Measurements from ENCODE around the gene PRRC2A. TPM values are rescaled to one million over a fixed set of nuclear protein-coding genes. Genes with fewer than 3 reads are reported as not detected.

The PRRC2A gene
- total RNA-seq, 1 experiment from 2014 or later, result 123 TPM

- H3F3A ChIP-seq (ENCODE audit: low read length, unreplicated experiment), result no peaks in the 10 kb centered on the region
- no peaks in the 10 kb centered on the region for H3K9me2 ChIP-seq (replicated peaks; ENCODE audit: low read length)
- no peaks in the 10 kb centered on the region for H3K9me3 ChIP-seq (ENCODE audit: low read length)
- H3K27me3 ChIP-seq (ENCODE audit: low read length), result no peaks in the 10 kb centered on the region
- peak overlapping the region; percentile 99 for H3K4me2 ChIP-seq (ENCODE audit: low read length)
- peak overlapping the region; percentile 83 for H3K4me3 ChIP-seq (ENCODE audit: low read length)
- peak overlapping the region; percentile 99 for H2AFZ ChIP-seq (ENCODE audit: low read length)
- DNase-seq (peak; percentile 75), ATAC-seq (peak; percentile 98)
- H3K36me3 ChIP-seq (ENCODE audit: low read depth, low read length), result no peaks in the 10 kb centered on the region
- H3K4me1 ChIP-seq (ENCODE audit: insufficient read depth, low read length), result peaks cover 11% of the 10 kb centered on the region; the same call in 1 of the 2 replicates
- POLR2A ChIA-PET (ENCODE audit: unreplicated experiment), result interaction anchor here (0.6 kb wide), 1 partner anchor 189 kb away, joined by 3 read pairs; no protein-coding TSS in a partner anchor
- no peaks in the 10 kb centered on the region for H4K20me1 ChIP-seq (ENCODE audit: low read length)
- intact Hi-C loops (cut with micrococcal nuclease), result loop anchor here (1.0 kb wide), 1 partner anchor 17 kb away; no protein-coding TSS in a partner anchor
- H3K27ac ChIP-seq (ENCODE audit: low read length), result no peak overlapping the region
- TF ChIP-seq EZH2 (IDR thresholded peaks at IDR 0.05; ENCODE audit: low read length, unreplicated experiment), result no peak
- TF ChIP-seq CTCF (conservative IDR thresholded peaks at IDR 0.05; ENCODE audit: low read depth, low read length), result peak; percentile 95
- BruUV-seq (replicated peaks), result no TSS peak
- peak overlapping the region; percentile 64 for H3K9ac ChIP-seq (ENCODE audit: low read length)
- H3K79me2 ChIP-seq (ENCODE audit: low read length), result no peaks in the 10 kb centered on the region
- CTCF ChIA-PET, result interaction anchor here (0.9 to 1.8 kb wide), 2 partner anchors 16 to 17 kb away, joined by 3 to 6 read pairs; no protein-coding TSS in a partner anchor
These were observed 39.6 kb upstream of the PRRC2A start for GRCh38 chr6:31580807-31581433.

DNA sequence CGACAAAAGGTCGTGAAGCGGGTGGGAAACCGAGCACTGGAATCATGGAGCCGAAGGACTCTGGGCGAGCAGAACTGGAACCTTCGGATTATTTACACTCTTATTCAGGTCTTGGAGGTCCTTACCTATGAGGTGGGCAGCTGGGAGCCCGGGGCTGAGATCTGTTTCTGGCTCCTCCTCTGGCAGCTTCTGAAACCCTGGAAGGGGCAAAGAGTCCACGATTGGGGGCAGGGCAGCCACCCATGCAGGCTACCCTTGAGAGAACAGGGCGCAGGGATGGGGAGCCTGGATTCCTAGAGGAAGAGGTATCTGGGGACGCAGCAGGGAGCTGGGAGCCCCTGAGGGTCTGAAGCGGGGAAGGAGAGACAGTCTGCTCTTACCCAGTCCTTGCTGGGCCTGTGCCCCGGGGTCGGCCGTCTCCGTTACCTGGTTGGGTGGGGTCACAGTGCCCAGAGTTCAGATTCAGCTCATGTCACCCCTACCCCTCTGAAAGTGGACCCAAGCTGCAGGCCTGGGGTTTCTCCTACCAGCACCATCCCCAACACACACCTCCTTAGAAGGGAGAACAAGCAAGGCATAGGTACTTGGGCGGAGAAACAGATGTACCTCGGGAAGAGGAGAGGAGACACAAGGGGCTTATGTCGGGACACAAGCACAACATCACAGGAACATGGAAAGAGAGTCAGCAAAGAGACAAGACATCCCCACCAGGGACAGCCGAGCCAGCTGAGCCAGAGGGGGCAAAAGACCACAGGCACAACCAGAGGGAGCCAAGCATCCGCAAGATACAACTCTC, 38.9 kb upstream of the PRRC2A start:
- TSS peak; percentile 52 for BruUV-seq (replicated peaks)
- Histone ChIP-seq H3K4me3 (ENCODE audit: low read length) (peak overlapping the region; percentile 83), H4K20me1 (ENCODE audit: low read length) (no peaks in the 10 kb centered on the region), H3K79me2 (ENCODE audit: low read length) (no peaks in the 10 kb centered on the region), H3F3A (ENCODE audit: low read length, unreplicated experiment) (no peaks in the 10 kb centered on the region), H3K27ac (ENCODE audit: low read length) (no peak overlapping the region), H3K9ac (ENCODE audit: low read length) (peak overlapping the region; percentile 64), H3K9me2 (replicated peaks; ENCODE audit: low read length) (no peaks in the 10 kb centered on the region), H3K4me2 (ENCODE audit: low read length) (peak overlapping the region; percentile 99), H3K9me3 (ENCODE audit: low read length) (no peaks in the 10 kb centered on the region), H3K4me1 (ENCODE audit: insufficient read depth, low read length) (peaks cover 11% of the 10 kb centered on the region; the same call in 1 of the 2 replicates), H2AFZ (ENCODE audit: low read length) (peak overlapping the region; percentile 99), H3K36me3 (ENCODE audit: low read depth, low read length) (no peaks in the 10 kb centered on the region), H3K27me3 (ENCODE audit: low read length) (no peaks in the 10 kb centered on the region)
- DNase-seq (no peak), ATAC-seq (peak; percentile 11)
- intact Hi-C loops (cut with micrococcal nuclease), result loop anchor here (1.0 kb wide), 1 partner anchor 17 kb away; no protein-coding TSS in a partner anchor
- CTCF ChIA-PET, result interaction anchor here (0.9 to 1.8 kb wide), 2 partner anchors 15 to 17 kb away, joined by 3 to 6 read pairs; no protein-coding TSS in a partner anchor
- TF ChIP-seq EZH2 (IDR thresholded peaks at IDR 0.05; ENCODE audit: low read length, unreplicated experiment), result no peak
- no peak for TF ChIP-seq CTCF (conservative IDR thresholded peaks at IDR 0.05; ENCODE audit: low read depth, low read length)
- no peak for TF ChIP-seq EZH2phosphoT487 (IDR thresholded peaks at IDR 0.05; ENCODE audit: borderline replicate concordance, low read length)
- POLR2A ChIA-PET (ENCODE audit: unreplicated experiment), result interaction anchor here (0.6 kb wide), 1 partner anchor 188 kb away, joined by 3 read pairs; no protein-coding TSS in a partner anchor

All from PC-3 (cell line).